NCI-H748 (cell line): Measurements from ENCODE around the gene RFC1.
"Not testable (repeated sequence)": the region's sequence is repeated elsewhere in the genome, so short reads cannot be mapped to it uniquely, and the experiment has no call there.

ENCODE experiments used
- DNase-seq: peaks from one replicate; lab custom pipeline; 2025; ENCODE audit not compliant: unreplicated experiment; lab: John Stamatoyannopoulos, UW

RFC1 gene

DNA sequence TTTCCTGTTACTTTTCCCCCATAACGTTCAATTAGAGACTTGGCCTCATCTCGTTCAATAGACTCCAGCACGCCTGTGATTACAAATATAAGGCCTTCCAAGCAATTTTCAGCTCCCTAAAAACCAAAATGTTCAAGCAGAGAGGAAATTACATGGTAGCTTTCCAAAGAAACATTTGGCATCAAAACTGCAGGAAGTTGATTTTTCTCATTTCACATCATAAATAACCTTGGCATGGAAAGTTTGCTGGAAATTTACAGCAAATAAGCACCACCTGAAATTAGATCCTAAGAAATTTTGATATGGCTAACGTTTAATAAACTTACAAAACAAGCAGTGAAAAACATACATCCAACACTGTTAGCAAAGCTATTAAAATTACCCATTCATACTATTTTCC is 53.3 kb downstream of the RFC1 start:
- DNase-seq, result no peak

DNA sequence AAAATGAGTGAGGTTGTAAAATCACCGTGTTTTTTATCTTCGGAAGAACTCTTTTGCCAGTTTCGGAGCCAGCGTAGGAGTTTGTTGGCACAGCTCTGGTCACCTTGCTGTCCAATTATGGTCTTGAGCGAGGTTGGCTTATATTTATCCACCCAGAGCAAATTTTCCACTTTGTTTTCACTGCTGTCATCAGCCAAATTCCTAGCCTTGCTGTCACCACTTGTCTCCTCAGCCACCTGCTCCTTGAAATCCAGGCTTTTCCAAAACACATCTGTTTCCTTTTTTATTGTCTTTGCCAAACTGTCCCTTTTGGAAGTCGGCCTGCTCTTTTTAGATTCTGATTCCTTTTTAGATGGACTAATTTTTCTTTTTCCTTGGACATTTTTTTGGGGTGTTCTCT is 57.6 kb downstream of the RFC1 start:
- no peak for DNase-seq

GRCh38 chr4:39305912-39306677 is 60.1 kb downstream of the RFC1 start:
- no peak for DNase-seq

DNA sequence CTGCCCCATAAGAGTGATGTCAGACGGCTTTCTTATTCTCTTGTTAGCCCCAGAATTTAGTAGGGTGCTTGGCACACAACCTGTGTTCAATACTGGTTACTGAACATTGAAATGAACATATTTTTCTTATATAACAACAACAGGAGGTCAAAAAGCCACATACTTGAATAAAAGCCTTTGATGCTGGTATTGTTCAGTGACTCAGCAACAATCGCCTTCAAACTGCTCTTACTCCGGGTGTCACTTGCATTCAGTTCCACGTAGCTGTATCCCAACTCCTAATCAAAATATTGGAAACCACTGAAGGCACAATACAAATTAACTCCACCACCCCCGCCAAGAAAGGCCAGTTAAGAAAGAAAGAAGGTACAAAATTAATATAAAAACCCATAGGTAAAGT is 61.5 kb downstream of the RFC1 start:
- DNase-seq, result no peak

DNA sequence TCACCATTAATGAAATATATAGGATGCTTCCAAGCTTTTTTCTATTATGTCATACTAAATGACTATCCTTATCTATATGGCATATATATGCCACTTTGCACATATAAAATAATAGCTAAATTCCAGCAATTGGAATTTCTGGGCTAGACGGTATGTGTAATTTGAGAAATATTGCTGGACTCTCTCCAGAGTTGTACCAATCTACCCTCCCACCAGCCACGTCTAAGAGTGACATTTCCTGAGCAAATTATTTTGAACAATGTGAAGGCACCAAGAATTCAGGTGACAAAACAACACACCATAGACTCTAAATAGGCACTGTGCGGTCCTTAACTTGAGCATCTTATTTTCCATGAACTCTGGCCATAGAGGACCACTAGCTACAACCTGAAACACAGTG is 62.3 kb downstream of the RFC1 start:
- DNase-seq, result no peak

GRCh38 chr4:39302901-39303300 is 63.3 kb downstream of the RFC1 start:
- DNase-seq, result no peak

DNA sequence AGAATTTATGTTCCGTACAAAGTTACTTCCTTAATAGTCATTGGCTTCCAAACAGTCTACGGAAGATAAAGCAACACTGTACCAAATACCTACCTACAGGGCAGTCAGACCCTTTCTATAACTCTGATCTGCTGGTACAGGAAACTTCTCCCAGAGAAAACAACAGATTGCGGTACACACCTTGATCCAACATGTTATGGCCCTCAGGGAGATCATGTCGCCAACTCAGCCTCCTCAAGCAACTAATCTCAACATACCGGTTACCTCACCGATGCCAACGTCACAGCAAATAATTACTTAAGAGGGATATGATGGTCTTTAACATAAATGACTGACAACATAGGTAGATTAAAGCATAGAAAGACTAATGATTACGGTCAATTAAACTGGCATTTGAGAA is 70.4 kb downstream of the RFC1 start:
- DNase-seq, result no peak

DNA sequence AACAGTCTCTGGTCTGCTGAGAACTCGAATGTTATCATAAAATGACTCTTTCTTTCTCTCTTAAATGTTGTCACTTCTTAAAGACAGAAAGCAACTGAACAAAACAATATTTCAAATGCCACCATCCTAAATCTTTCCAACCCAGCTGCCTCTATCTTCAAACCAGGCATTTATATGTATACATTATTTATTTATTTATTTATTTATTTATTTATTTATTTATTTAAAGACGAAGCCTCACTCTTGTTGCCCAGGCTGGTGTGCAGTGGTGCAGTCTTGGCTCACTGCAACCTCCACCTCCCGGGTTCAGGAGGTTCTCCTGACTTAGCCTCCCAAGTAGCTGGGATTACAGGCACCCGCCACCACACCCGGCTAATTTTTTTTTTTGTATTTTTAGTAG is 73.7 kb downstream of the RFC1 start:
- DNase-seq, result not testable (repeated sequence)

- no peak for DNase-seq
These were observed 74.5 kb downstream of the RFC1 start for GRCh38 chr4:39291686-39292085.

GRCh38 chr4:39287223-39287622 is 78.9 kb downstream of the RFC1 start:
- no peak for DNase-seq

GRCh38 chr4:39286263-39286662 is 79.9 kb downstream of the RFC1 start:
- DNase-seq, result no peak

- DNase-seq, result no peak
These were observed 80.3 kb downstream of the RFC1 start for GRCh38 chr4:39285853-39286252.

- no peak for DNase-seq
These were observed 80.9 kb downstream of the RFC1 start for GRCh38 chr4:39285111-39285795.

DNA sequence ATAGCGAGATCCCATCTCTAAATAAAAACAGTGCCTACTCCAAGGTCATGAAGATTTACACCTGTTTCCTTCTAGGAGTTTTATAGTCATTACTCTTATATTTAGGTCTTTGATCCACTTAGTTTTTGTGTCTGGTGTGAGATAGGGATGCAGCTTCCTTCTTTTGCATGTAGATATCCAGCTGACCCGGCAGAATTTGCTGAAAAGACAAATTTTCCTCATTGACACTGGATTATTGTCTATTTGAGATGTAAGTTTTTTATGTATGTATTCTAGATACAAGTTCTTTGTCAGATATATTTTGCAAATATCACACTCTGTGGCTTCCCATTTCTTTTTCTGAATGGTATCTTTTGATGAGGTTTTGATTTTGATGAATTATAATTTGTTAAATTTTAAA is 85.4 kb downstream of the RFC1 start:
- DNase-seq, result no peak

DNA sequence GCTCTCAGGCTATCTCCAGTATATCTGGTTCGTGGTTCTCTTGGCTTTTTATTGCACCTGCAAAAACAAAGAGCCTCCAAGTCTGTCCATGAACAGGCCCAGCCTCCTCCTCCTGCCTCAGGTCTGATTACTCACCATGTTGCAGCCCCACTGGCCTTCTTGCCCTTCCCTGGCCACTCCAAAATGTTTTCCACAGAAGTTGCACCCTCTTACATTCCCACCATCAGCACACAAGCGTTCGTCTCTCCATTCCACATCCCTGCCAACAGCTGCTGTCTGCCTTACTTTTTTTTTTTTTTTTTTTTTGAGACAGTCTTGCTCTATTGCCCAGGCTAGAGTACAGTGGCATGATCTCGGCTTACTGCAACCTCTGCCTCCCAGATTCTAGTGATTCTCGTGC is 86.7 kb downstream of the RFC1 start:
- no peak for DNase-seq

- DNase-seq, result no peak
These were observed 87.7 kb downstream of the RFC1 start for GRCh38 chr4:39278476-39278875.

- DNase-seq, result not testable (repeated sequence)
These were observed 88.5 kb downstream of the RFC1 start for GRCh38 chr4:39277661-39278060.

- no peak for DNase-seq
These were observed 91.7 kb downstream of the RFC1 start for GRCh38 chr4:39274503-39274902.

- DNase-seq, result no peak
These were observed 102.3 kb downstream of the RFC1 start for GRCh38 chr4:39263895-39264294.

DNA sequence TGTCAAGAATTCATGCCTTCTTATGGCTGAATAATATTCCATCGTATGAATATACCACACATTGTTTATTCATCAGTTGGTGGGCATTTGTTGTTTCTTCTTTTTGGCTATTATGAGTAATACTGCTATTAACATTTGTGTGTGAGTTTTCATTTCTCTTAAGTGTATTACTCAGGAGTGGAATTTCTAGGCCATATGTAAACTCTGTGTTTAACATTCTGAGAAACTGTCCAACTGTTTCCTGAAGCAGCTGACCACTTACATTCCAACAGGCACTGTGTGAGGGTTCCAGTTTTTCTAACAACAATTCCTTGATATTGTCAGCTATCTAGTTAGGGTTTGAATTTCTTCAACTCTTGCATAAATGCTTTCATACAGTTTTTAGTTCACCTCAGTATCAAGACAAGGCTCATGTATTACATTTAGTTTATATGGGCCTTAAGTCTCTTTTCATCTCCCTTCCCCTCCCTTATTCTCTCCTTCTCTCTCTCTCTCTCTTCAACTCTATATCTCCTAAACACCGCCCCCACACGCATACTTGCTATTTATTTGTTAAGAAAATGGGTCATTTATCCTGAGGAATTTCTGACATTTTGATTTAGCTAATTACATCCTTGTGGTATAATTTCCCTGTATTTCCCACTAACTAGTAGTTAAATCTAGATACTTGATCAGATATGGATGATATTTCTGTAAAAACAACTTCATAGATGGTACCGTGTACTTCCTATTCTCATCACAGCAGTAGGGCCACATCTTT is 106.4 kb downstream of the RFC1 start:
- no peak for DNase-seq

GRCh38 chr4:39256436-39256835 is 109.7 kb downstream of the RFC1 start:
- DNase-seq, result no peak

DNA sequence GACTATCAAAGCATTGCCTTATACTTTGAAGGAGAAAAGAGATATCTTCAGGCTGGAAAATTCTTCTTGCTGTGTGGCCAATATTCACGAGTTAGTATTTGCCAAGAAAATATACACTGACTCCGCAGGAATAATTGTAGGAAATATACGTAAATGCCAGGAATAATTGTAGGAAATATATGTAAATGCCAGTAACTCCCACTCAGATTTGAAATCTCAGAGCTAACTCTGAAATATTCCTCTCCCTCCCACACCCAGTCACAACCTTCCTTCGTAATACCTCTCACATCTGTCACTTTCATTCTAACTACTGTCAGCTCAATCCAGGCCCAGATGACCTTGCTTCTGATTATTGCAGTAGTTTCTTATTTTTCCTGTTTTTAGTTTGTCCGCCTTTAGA is 110.3 kb downstream of the RFC1 start:
- DNase-seq, result no peak
